ENCODE results near the gene RYR2.

GRCh38 chr1:237878406-237878805 lies 836.4 kb downstream of the RYR2 start:
- TF ChIP-seq GATA2 (IDR thresholded peaks at IDR 0.05; ENCODE audit: low read depth, low read length) (no peak), GATA3 (IDR thresholded peaks at IDR 0.05; ENCODE audit: low read depth, low read length) (no peak)

All from SH-SY5Y (cell line).